WTC11 (cell line): ENCODE results near the gene TXNDC2. TPM values are rescaled to one million over a fixed set of nuclear protein-coding genes. Genes with fewer than 3 reads are reported as not detected.
"Not testable (repeated sequence)": the region's sequence is repeated elsewhere in the genome, so short reads cannot be mapped to it uniquely, and the experiment has no call there.

Experiments used
- ATAC-seq: fragments of 200-7000 bp; cut with Tn5 transposase; 2 replicates; pipeline ENCODE4 v1.10.0; 2021; ENCODE audit warnings: mild to moderate bottlenecking, moderate library complexity
- CTCF ChIA-PET: fragments of 300-600 bp; sonication (Branson Sonifier 250); formaldehyde crosslinking; loops from one replicate; lab custom pipeline; 2021; ENCODE audit warnings: antibody characterized with exemption; lab: Charles Lee
- POLR2A ChIA-PET: fragments of 350-600 bp; sonication (Branson Sonifier 250); formaldehyde crosslinking; loops from one replicate; lab custom pipeline; 2021; ENCODE audit warnings: antibody characterized with exemption; lab: Charles Lee
- DNase-seq: peaks from one replicate; pipeline ENCODE4 v3.0.0; 2021; ENCODE audit warnings: low spot score
- H3K27ac Mint-ChIP-seq: 2 replicates; pipeline ENCODE4 v1.8.0; 2021; ENCODE audit warnings: mixed read lengths
- H3K27me3 Mint-ChIP-seq: 2 replicates; pipeline ENCODE4 v1.8.0; 2021; ENCODE audit warnings: low read depth, mild to moderate bottlenecking, moderate library complexity, mixed read lengths
- H3K36me3 Mint-ChIP-seq: 2 replicates; pipeline ENCODE4 v1.8.0; 2021; ENCODE audit warnings: mixed read lengths
- H3K4me1 Mint-ChIP-seq: 2 replicates; pipeline ENCODE4 v1.8.0; 2022; ENCODE audit warnings: mixed read lengths
- H3K4me3 Mint-ChIP-seq: 2 replicates; pipeline ENCODE4 v1.8.0; 2021; ENCODE audit warnings: mild to moderate bottlenecking, moderate library complexity, mixed read lengths
- H3K9me3 Mint-ChIP-seq: 2 replicates; pipeline ENCODE4 v1.8.0; 2021; ENCODE audit warnings: mixed read lengths
- ATF1 ChIP-seq: sonication (generic); formaldehyde crosslinking; IDR thresholded peaks from 2 replicates; pipeline ENCODE4 v1.8.1; 2023; ENCODE audit warnings: mild to moderate bottlenecking, moderate library complexity, missing genetic modification reagents
- IRF2 ChIP-seq: sonication (generic); formaldehyde crosslinking; IDR thresholded peaks from 2 replicates; pipeline ENCODE4 v1.8.0; 2022; ENCODE audit warnings: low read depth, missing genetic modification reagents, borderline replicate concordance
- JAZF1 ChIP-seq: fragments of 250-450 bp; sonication (Bioruptor Pico); IDR thresholded peaks from 2 replicates; pipeline ENCODE4 v1.9.0; 2021; ENCODE audit warnings: moderate library complexity, mild to moderate bottlenecking, inconsistent platforms
- NR1H2 ChIP-seq: sonication (generic); formaldehyde crosslinking; IDR thresholded peaks from 2 replicates; pipeline ENCODE4 v1.9.0; 2021; ENCODE audit warnings: mild to moderate bottlenecking, moderate library complexity, missing genetic modification reagents
- OVOL2 ChIP-seq: fragments of 250-450 bp; sonication (Bioruptor Pico); IDR thresholded peaks from 2 replicates; pipeline ENCODE4 v1.9.0; 2021; ENCODE audit warnings: mild to moderate bottlenecking, borderline replicate concordance
- SMAD4 ChIP-seq: sonication (generic); formaldehyde crosslinking; IDR thresholded peaks from 2 replicates; pipeline ENCODE4 v1.8.0; 2022; ENCODE audit warnings: mild to moderate bottlenecking, missing genetic modification reagents
- ZNF121 ChIP-seq: sonication (generic); formaldehyde crosslinking; IDR thresholded peaks from 2 replicates; pipeline ENCODE4 v1.8.0; 2023; ENCODE audit warnings: missing genetic modification reagents
- ZNF138 ChIP-seq: sonication (generic); formaldehyde crosslinking; conservative IDR thresholded peaks from 2 replicates; pipeline ENCODE4 v1.8.1; 2022; ENCODE audit warnings: mild to moderate bottlenecking, moderate library complexity, missing genetic modification reagents
- ZNF232 ChIP-seq: sonication (generic); formaldehyde crosslinking; IDR thresholded peaks from 2 replicates; pipeline ENCODE4 v1.8.0; 2022; ENCODE audit warnings: mild to moderate bottlenecking, missing genetic modification reagents
- total RNA-seq: library from RNA; stranded (reverse); gene quantifications from 3 replicates; pipeline ENCODE4 v1.2.3, GENCODE V29; 2021
- TF ChIP-seq, protein P1 (sequence below): sonication (generic); formaldehyde crosslinking; IDR thresholded peaks from 2 replicates; pipeline ENCODE4 v1.8.1; 2023; ENCODE audit warnings: mild to moderate bottlenecking, missing genetic modification reagents, borderline replicate concordance
- TF ChIP-seq, protein P2 (sequence below): fragments of 250-450 bp; sonication (Bioruptor Pico); conservative IDR thresholded peaks from 2 replicates; pipeline ENCODE4 v1.9.0; 2021; ENCODE audit warnings: mild to moderate bottlenecking
- TF ChIP-seq, protein P3 (sequence below): sonication (generic); formaldehyde crosslinking; conservative IDR thresholded peaks from 2 replicates; pipeline ENCODE4 v1.8.1; 2022; ENCODE audit warnings: mild to moderate bottlenecking, missing genetic modification reagents
- TF ChIP-seq, protein P4 (sequence below): sonication (generic); formaldehyde crosslinking; IDR thresholded peaks from 2 replicates; pipeline ENCODE4 v1.8.1; 2022; ENCODE audit warnings: missing genetic modification reagents, borderline replicate concordance
- TF ChIP-seq, protein P5 (sequence below): sonication (generic); formaldehyde crosslinking; IDR thresholded peaks from 2 replicates; pipeline ENCODE4 v1.8.1; 2023; ENCODE audit warnings: mild to moderate bottlenecking, missing genetic modification reagents
- TF ChIP-seq, protein P6 (sequence below): sonication (generic); formaldehyde crosslinking; IDR thresholded peaks from 2 replicates; pipeline ENCODE4 v1.8.1; 2022; ENCODE audit warnings: mild to moderate bottlenecking, missing genetic modification reagents, moderate library complexity, borderline replicate concordance
- TF ChIP-seq, protein P7 (sequence below): sonication (generic); formaldehyde crosslinking; IDR thresholded peaks from 2 replicates; pipeline ENCODE4 v1.8.1; 2022; ENCODE audit warnings: mild to moderate bottlenecking, moderate library complexity, missing genetic modification reagents

The TXNDC2 gene
- total RNA-seq, 1 experiment from 2014 or later: 0.26 TPM

DNA sequence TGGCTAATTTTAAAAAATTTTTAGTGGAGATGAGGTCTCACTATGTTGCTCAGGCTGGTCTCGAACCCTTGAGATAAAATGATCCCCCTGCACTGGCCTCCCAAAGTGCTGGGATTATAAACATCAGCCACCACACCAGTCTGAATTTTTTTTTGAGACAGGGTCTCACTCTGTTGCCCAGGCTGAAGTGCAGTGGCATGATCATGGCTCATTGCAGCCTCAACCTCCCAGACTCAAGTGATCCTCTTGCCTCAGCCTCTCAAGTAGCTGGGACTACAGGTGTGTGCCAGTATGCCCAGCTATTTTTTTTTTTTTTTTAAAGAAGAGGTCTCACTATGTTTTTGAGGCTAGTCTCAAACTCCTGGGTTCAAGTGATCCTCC, 13.8 kb downstream of the TXNDC2 start:
- not testable (repeated sequence) for H3K27me3 Mint-ChIP-seq
- TF ChIP-seq ZNF121 (CRISPR knock-in tag): peak; percentile 72; the same call in 1 of the 2 replicates
- TF ChIP-seq, all 79 proteins: peak for 1; not testable (repeated sequence) for 78
- H3K27ac Mint-ChIP-seq, H3K9me3 Mint-ChIP-seq, DNase-seq, CTCF ChIA-PET, ATAC-seq, H3K4me3 Mint-ChIP-seq, H3K36me3 Mint-ChIP-seq: not testable (repeated sequence)
- H3K4me1 Mint-ChIP-seq: peaks cover 20% of the 10 kb centered on the region
- POLR2A ChIA-PET: interaction anchor here (0.8 kb wide), 1 partner anchor 30 kb away, joined by 3 read pairs; no protein-coding TSS in a partner anchor

DNA sequence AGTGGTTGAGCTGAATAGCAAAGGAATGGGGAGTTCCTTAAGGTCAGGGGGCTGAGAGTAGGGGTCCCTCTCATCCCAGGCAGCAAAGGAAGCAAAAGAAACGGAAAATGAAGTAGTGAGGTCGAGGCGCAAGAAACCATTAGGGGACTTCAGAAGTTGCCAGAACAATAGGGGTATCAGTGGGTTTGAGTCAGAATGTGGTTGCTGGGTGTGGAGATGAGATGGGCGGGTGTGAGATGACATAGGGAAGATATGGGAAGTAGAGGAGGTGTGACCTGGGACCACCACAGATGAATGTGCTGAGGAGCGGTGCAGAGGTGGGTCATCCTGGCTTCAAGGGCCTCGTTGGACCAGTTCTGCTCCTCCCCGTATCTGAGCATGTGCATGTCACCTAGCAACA, 14.9 kb downstream of the TXNDC2 start:
- no peaks in the 10 kb centered on the region for H3K36me3 Mint-ChIP-seq
- no peaks in the 10 kb centered on the region; the same call in 1 of the 2 replicates for H3K27me3 Mint-ChIP-seq
- H3K9me3 Mint-ChIP-seq: no peaks in the 10 kb centered on the region
- no peak for DNase-seq
- TF ChIP-seq JAZF1: no peak
- no peak for TF ChIP-seq NR1H2 (CRISPR knock-in tag)
- TF ChIP-seq SMAD4 (CRISPR knock-in tag): no peak
- TF ChIP-seq, protein P1, sequence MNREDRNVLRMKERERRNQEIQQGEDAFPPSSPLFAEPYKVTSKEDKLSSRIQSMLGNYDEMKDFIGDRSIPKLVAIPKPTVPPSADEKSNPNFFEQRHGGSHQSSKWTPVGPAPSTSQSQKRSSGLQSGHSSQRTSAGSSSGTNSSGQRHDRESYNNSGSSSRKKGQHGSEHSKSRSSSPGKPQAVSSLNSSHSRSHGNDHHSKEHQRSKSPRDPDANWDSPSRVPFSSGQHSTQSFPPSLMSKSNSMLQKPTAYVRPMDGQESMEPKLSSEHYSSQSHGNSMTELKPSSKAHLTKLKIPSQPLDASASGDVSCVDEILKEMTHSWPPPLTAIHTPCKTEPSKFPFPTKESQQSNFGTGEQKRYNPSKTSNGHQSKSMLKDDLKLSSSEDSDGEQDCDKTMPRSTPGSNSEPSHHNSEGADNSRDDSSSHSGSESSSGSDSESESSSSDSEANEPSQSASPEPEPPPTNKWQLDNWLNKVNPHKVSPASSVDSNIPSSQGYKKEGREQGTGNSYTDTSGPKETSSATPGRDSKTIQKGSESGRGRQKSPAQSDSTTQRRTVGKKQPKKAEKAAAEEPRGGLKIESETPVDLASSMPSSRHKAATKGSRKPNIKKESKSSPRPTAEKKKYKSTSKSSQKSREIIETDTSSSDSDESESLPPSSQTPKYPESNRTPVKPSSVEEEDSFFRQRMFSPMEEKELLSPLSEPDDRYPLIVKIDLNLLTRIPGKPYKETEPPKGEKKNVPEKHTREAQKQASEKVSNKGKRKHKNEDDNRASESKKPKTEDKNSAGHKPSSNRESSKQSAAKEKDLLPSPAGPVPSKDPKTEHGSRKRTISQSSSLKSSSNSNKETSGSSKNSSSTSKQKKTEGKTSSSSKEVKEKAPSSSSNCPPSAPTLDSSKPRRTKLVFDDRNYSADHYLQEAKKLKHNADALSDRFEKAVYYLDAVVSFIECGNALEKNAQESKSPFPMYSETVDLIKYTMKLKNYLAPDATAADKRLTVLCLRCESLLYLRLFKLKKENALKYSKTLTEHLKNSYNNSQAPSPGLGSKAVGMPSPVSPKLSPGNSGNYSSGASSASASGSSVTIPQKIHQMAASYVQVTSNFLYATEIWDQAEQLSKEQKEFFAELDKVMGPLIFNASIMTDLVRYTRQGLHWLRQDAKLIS (CRISPR knock-in tag): no peak
- TF ChIP-seq, protein P2, sequence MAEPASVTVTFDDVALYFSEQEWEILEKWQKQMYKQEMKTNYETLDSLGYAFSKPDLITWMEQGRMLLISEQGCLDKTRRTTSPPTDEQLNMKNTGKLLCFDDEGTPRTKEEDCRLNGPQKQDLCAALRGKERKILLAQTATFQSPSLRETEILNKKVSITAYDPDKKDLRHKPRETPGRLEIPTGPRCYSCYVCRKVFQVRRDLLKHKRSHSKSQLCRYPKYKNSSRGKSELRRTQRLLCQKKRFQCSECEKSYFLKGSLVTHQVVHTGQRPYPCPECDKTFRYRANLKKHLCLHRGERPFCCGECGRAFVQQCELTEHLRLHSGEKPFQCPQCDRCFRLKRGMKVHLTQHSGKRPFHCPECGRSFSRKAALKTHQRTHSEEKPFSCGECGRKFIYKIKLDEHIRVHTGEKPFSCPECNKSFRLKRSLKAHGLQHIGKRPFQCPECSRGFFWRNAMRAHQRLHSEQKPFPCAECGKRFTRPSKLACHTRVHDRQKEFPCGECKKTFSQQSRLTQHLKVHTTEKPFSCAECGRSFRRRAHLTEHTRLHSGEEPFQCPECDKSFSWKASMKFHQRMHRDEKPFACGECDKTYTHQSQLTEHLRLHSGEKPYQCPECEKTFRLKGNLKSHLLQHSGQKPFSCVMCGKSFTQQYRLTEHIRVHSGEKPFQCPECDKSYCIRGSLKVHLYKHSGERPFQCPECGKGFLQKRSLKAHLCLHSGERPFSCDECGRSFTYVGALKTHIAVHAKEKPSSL: no peak
- TF ChIP-seq, protein P3, sequence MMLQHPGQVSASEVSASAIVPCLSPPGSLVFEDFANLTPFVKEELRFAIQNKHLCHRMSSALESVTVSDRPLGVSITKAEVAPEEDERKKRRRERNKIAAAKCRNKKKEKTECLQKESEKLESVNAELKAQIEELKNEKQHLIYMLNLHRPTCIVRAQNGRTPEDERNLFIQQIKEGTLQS (CRISPR knock-in tag): no peak
- TF ChIP-seq ZNF121 (CRISPR knock-in tag): no peak
- no peak for TF ChIP-seq ZNF232 (CRISPR knock-in tag)
- TF ChIP-seq ATF1 (CRISPR knock-in tag): no peak
- no peak for TF ChIP-seq IRF2 (CRISPR knock-in tag)
- TF ChIP-seq, protein P4, sequence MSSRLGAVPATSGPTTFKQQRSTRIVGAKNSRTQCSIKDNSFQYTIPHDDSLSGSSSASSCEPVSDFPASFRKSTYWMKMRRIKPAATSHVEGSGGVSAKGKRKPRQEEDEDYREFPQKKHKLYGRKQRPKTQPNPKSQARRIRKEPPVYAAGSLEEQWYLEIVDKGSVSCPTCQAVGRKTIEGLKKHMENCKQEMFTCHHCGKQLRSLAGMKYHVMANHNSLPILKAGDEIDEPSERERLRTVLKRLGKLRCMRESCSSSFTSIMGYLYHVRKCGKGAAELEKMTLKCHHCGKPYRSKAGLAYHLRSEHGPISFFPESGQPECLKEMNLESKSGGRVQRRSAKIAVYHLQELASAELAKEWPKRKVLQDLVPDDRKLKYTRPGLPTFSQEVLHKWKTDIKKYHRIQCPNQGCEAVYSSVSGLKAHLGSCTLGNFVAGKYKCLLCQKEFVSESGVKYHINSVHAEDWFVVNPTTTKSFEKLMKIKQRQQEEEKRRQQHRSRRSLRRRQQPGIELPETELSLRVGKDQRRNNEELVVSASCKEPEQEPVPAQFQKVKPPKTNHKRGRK (CRISPR knock-in tag): no peak
- TF ChIP-seq OVOL2 (CRISPR knock-in tag): no peak
- no peak for TF ChIP-seq ZNF138
- TF ChIP-seq, protein P5, sequence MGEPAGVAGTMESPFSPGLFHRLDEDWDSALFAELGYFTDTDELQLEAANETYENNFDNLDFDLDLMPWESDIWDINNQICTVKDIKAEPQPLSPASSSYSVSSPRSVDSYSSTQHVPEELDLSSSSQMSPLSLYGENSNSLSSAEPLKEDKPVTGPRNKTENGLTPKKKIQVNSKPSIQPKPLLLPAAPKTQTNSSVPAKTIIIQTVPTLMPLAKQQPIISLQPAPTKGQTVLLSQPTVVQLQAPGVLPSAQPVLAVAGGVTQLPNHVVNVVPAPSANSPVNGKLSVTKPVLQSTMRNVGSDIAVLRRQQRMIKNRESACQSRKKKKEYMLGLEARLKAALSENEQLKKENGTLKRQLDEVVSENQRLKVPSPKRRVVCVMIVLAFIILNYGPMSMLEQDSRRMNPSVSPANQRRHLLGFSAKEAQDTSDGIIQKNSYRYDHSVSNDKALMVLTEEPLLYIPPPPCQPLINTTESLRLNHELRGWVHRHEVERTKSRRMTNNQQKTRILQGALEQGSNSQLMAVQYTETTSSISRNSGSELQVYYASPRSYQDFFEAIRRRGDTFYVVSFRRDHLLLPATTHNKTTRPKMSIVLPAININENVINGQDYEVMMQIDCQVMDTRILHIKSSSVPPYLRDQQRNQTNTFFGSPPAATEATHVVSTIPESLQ: no peak
- TF ChIP-seq, protein P6, sequence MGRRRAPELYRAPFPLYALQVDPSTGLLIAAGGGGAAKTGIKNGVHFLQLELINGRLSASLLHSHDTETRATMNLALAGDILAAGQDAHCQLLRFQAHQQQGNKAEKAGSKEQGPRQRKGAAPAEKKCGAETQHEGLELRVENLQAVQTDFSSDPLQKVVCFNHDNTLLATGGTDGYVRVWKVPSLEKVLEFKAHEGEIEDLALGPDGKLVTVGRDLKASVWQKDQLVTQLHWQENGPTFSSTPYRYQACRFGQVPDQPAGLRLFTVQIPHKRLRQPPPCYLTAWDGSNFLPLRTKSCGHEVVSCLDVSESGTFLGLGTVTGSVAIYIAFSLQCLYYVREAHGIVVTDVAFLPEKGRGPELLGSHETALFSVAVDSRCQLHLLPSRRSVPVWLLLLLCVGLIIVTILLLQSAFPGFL (CRISPR knock-in tag): no peak
- TF ChIP-seq, protein P7, sequence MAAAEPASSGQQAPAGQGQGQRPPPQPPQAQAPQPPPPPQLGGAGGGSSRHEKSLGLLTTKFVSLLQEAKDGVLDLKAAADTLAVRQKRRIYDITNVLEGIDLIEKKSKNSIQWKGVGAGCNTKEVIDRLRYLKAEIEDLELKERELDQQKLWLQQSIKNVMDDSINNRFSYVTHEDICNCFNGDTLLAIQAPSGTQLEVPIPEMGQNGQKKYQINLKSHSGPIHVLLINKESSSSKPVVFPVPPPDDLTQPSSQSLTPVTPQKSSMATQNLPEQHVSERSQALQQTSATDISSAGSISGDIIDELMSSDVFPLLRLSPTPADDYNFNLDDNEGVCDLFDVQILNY: no peak
- H3K27ac Mint-ChIP-seq: peak overlapping the region; percentile 36; the same call in 1 of the 2 replicates
- CTCF ChIA-PET: no interaction called here
- H3K4me3 Mint-ChIP-seq: no peak overlapping the region
- H3K4me1 Mint-ChIP-seq: peaks cover 20% of the 10 kb centered on the region
- POLR2A ChIA-PET: no interaction called here
- no peak for ATAC-seq
